ENCODE data around the gene GNG8. TPM values are rescaled to one million over a fixed set of nuclear protein-coding genes. Genes with fewer than 3 reads are reported as not detected.

Gene GNG8
- total RNA-seq, 2 experiments from 2014 or later, result not detected

DNA sequence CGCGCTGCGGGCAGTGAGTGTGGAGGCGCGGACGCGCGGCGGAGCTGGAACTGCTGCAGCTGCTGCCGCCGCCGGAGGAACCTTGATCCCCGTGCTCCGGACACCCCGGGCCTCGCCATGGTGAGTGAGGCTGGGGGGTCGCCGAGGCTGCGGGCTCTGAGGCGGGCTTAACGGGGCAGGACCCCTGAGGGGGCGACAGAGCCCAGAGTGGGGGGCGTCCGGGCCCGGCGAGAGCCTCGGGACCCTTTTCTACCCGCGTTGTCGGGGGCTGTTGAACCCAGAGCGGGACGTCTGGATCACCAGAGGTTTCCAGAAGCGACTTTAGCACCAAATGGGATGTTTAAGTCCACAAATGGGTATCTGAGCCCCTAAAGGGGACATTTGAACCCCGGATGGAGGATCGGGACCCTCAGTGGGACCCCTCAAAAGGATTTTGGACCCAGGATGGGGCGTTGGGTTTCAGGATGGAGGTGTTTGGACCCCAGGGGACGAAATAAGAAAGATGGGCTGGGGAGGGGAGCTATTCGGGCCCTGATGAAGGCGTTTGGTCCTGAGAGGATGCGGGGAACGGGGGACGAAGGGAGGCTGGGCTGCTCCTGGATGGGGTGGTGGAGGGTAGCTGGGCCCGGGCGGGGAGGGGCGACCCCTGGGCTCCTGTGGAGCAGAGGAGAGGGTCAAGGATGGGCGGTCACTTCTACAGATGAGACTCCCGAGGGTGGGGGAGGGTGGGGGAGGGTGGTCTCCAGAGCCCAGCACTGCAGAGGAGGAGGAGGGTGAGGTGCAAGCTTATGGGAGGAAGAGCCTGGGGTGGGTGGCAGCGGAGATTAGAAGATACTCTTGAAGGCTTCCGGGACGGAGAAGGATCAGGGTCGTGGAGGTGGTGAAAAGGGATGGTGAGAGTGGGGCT, 34.4 kb downstream of the GNG8 start, which contains the start of gene CALM3:
TSS of gene CALM3 (plus strand) at position 13 of the 907 bp plus-strand sequence. CDS start at position 118, 105 bp downstream.
- H3K4me2 ChIP-seq (ENCODE audit: low read length), result peak within 1 kb of the TSS; percentile 84
- peak within 1 kb of the TSS; percentile 74 for H2AFZ ChIP-seq (ENCODE audit: low read length)
- H3K9me3 ChIP-seq (ENCODE audit: low read length), result peaks cover 24% of the 10 kb centered on the region
- DNase-seq (ENCODE audit: low spot score), result peak; percentile 51
- H3K4me1 ChIP-seq (ENCODE audit: insufficient read depth, low read length, poor library complexity, severe bottlenecking), result peaks cover 31% of the 10 kb centered on the region
- H3K36me3 ChIP-seq (ENCODE audit: insufficient read depth, low read length), result peaks cover 15% of the 10 kb centered on the region
- no peak for TF ChIP-seq EZH2phosphoT487 (IDR thresholded peaks at IDR 0.05; ENCODE audit: borderline replicate concordance, low read depth, low read length)
- TF ChIP-seq, protein P1, sequence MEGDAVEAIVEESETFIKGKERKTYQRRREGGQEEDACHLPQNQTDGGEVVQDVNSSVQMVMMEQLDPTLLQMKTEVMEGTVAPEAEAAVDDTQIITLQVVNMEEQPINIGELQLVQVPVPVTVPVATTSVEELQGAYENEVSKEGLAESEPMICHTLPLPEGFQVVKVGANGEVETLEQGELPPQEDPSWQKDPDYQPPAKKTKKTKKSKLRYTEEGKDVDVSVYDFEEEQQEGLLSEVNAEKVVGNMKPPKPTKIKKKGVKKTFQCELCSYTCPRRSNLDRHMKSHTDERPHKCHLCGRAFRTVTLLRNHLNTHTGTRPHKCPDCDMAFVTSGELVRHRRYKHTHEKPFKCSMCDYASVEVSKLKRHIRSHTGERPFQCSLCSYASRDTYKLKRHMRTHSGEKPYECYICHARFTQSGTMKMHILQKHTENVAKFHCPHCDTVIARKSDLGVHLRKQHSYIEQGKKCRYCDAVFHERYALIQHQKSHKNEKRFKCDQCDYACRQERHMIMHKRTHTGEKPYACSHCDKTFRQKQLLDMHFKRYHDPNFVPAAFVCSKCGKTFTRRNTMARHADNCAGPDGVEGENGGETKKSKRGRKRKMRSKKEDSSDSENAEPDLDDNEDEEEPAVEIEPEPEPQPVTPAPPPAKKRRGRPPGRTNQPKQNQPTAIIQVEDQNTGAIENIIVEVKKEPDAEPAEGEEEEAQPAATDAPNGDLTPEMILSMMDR (conservative IDR thresholded peaks at IDR 0.05; ENCODE audit: low read length), result no peak
- ChIA-PET POLR2A (interaction anchor here (0.6 to 2.9 kb wide), 2 partner anchors 11 to 117 kb away, joined by 5 to 16 read pairs; no protein-coding TSS in a partner anchor), CTCF (ENCODE audit: unreplicated experiment) (interaction anchor here (1.1 kb wide), 1 partner anchor 10 kb away, joined by 4 read pairs; no protein-coding TSS in a partner anchor)
- intact Hi-C loops (cut with micrococcal nuclease; ENCODE audit: unreplicated experiment), result no loop called here
- peaks cover 40% of the 10 kb centered on the region for H3K79me2 ChIP-seq (ENCODE audit: insufficient read depth, low read depth, low read length)
- no TSS peak for BruUV-seq (replicated peaks)
- H3K27ac ChIP-seq (ENCODE audit: low read depth, low read length, poor library complexity, severe bottlenecking), result peak within 1 kb of the TSS; percentile 80
- peak within 1 kb of the TSS; percentile 96 for H3K4me3 ChIP-seq (ENCODE audit: low read depth, low read length, poor library complexity, severe bottlenecking)
- peaks cover 17% of the 10 kb centered on the region for H4K20me1 ChIP-seq (ENCODE audit: insufficient read depth, low read length)
- no peaks in the 10 kb centered on the region for H3K9me2 ChIP-seq (ENCODE audit: insufficient read depth, low read length)

DNA sequence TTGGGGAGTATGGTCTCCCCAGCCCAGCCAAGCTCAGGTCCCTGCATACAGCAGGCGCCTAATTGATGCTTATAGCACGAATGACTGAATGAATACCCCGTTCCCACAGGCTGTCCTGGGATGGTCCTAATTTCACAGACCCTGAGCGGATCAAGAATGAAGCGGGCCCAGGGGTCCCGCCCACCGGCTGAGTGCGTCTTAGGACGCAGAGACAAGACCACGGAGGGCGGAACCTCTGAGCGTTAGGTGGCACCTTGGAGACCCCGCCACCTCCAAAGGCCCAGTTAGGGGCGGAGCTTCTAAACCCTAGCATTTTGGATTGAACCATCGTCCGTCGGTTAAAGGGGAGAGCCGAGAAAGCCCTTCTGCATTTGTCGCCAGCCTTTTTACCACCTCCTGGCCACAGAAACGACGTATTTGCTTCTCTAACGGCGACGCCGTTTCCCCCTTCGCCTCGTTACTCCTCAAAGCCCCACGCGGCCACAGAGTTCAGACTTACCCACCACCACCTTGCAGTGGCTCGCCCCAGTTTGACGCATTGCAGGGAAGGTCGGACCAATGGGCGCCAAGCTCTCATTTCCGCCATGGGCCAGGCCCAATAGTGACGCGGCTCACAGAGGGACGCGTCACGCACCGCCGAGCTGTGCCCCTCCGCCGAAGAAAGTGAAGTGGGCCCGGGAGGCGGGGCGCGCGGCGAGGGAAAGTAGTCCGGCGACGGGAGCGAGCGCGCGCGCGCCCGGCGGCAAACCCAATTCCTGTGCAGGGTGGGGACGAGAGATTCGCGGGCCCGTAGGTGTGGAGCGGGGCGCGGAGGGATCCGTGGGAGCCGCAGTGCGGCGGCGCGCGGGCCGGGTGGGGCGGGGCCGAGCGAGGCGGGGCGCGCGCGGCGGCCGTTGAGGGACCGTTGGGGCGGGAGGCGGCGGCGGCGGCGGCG, 35.4 kb downstream of the GNG8 start:
- H3K4me2 ChIP-seq (ENCODE audit: low read length), result peak overlapping the region; percentile 53
- H3K9me3 ChIP-seq (ENCODE audit: low read length), result peaks cover 24% of the 10 kb centered on the region
- peak; percentile 99 for DNase-seq (ENCODE audit: low spot score)
- peaks cover 6% of the 10 kb centered on the region for H3K36me3 ChIP-seq (ENCODE audit: insufficient read depth, low read length)
- BruUV-seq (replicated peaks), result no TSS peak
- CTCF ChIA-PET (ENCODE audit: unreplicated experiment), result no interaction called here
- peak overlapping the region; percentile 74 for H2AFZ ChIP-seq (ENCODE audit: low read length)
- POLR2A ChIA-PET, result interaction anchor here (0.5 to 2.9 kb wide), 3 partner anchors 12 to 306 kb away, joined by 3 to 16 read pairs (median 5); no protein-coding TSS in a partner anchor
- peaks cover 40% of the 10 kb centered on the region for H3K79me2 ChIP-seq (ENCODE audit: insufficient read depth, low read depth, low read length)
- H4K20me1 ChIP-seq (ENCODE audit: insufficient read depth, low read length), result peaks cover 13% of the 10 kb centered on the region
- H3K4me1 ChIP-seq (ENCODE audit: insufficient read depth, low read length, poor library complexity, severe bottlenecking), result peaks cover 31% of the 10 kb centered on the region
- intact Hi-C loops (cut with micrococcal nuclease; ENCODE audit: unreplicated experiment), result no loop called here
- H3K4me3 ChIP-seq (ENCODE audit: low read depth, low read length, poor library complexity, severe bottlenecking), result peak overlapping the region; percentile 96
- peak overlapping the region; percentile 80 for H3K27ac ChIP-seq (ENCODE audit: low read depth, low read length, poor library complexity, severe bottlenecking)
- no peaks in the 10 kb centered on the region for H3K9me2 ChIP-seq (ENCODE audit: insufficient read depth, low read length)
- TF ChIP-seq EZH2phosphoT487 (IDR thresholded peaks at IDR 0.05; ENCODE audit: borderline replicate concordance, low read depth, low read length), result no peak
- TF ChIP-seq, protein P1 (conservative IDR thresholded peaks at IDR 0.05; ENCODE audit: low read length), result no peak

Data from OCI-LY7 (cell line).